Fibroblast of lung (primary cell): ENCODE data around the gene PRELP. TPM values are rescaled to one million over a fixed set of nuclear protein-coding genes. Genes with fewer than 3 reads are reported as not detected.

Experiments
- DNase-seq, 2 donors: peaks; one replicate each; pipeline versions ENCODE4 v3.0.0 to v3.0.0-alpha.2; 2010; ENCODE audit warnings: low read depth in 2 of 2
- H2AFZ ChIP-seq: 2 replicates; pipeline ENCODE4 v1.5.1; 2012; ENCODE audit warnings: low read length, control low read depth, inconsistent platforms
- H3K27ac ChIP-seq: 2 replicates; pipeline ENCODE4 v1.5.1; 2011; ENCODE audit warnings: low read length, control low read depth; ENCODE audit not compliant: insufficient read depth
- H3K27me3 ChIP-seq: 2 replicates; pipeline ENCODE4 v1.5.1; 2011; ENCODE audit warnings: mild to moderate bottlenecking, low read length; ENCODE audit not compliant: control insufficient read depth, insufficient read depth
- H3K36me3 ChIP-seq: 2 replicates; pipeline ENCODE4 v1.5.1; 2011; ENCODE audit warnings: low read length; ENCODE audit not compliant: control insufficient read depth, insufficient read depth
- H3K4me1 ChIP-seq: 2 replicates; pipeline ENCODE4 v1.5.1; 2011; ENCODE audit warnings: low read length; ENCODE audit not compliant: control insufficient read depth, insufficient read depth; ENCODE audit errors: extremely low read depth
- H3K4me2 ChIP-seq: 2 replicates; pipeline ENCODE4 v1.5.1; 2011; ENCODE audit warnings: low read length, control low read depth; ENCODE audit not compliant: insufficient read depth; ENCODE audit errors: extremely low read depth
- H3K4me3 ChIP-seq, 4 experiments: fragments of 200-600 bp in 1 of 4; sonication (generic) in 1 of 4; replicated peaks in 1 of 4; 2 replicates each; pipeline ENCODE4 v1.5.1; 2011 to 2016; ENCODE audit warnings: low read length in 4 of 4, low read depth in 3 of 4, mild to moderate bottlenecking in 3 of 4, control low read depth in 2 of 4, inconsistent platforms in 1 of 4, mixed read lengths in 1 of 4; ENCODE audit not compliant: insufficient read depth in 1 of 4; ENCODE audit errors: control extremely low read depth in 1 of 4
- H3K79me2 ChIP-seq: 2 replicates; pipeline ENCODE4 v1.5.1; 2012; ENCODE audit warnings: mild to moderate bottlenecking, low read length, inconsistent platforms; ENCODE audit not compliant: control insufficient read depth, insufficient read depth
- H3K9ac ChIP-seq: 2 replicates; pipeline ENCODE4 v1.5.1; 2011; ENCODE audit warnings: mild to moderate bottlenecking, low read length, control low read depth; ENCODE audit not compliant: insufficient read depth
- H3K9me3 ChIP-seq: 2 replicates; pipeline ENCODE4 v1.5.1; 2012; ENCODE audit warnings: low read depth, low read length; ENCODE audit not compliant: control insufficient read depth, insufficient read depth
- H4K20me1 ChIP-seq: 2 replicates; pipeline ENCODE4 v1.5.1; 2011; ENCODE audit warnings: low read length; ENCODE audit not compliant: control insufficient read depth, insufficient read depth; ENCODE audit errors: extremely low read depth
- EZH2 ChIP-seq: IDR thresholded peaks from 2 replicates; pipeline ENCODE4 v1.5.1; 2012; ENCODE audit warnings: low read length, control low read depth, mild to moderate bottlenecking; ENCODE audit errors: missing control alignments
- polyA plus RNA-seq, 2 donors: library from polyadenylated mRNA; depleted of rRNA in 1 of 2; stranded (reverse) in 1 of 2; unstranded in 1 of 2; fragments of >200 nt; gene quantifications; 2 replicates each; pipeline ENCODE4 v1.2.1, GENCODE V29; 2011 to 2012; ENCODE audit warnings: missing spikeins in 1 of 2
- total RNA-seq: library from RNA; depleted of rRNA; stranded (reverse); fragments of >200 nt; gene quantifications from 2 replicates; pipeline ENCODE4 v1.2.1, GENCODE V29; 2014
- TF ChIP-seq, protein P1 (sequence below), 2 donors: IDR thresholded peaks in 1 of 2; conservative IDR thresholded peaks in 1 of 2; 1 replicate in 1 of 2; 2 replicates in 1 of 2; pipeline ENCODE4 v1.5.1; 2011 to 2012; ENCODE audit warnings: low read length in 2 of 2, control low read depth in 1 of 2, inconsistent platforms in 1 of 2, low read depth in 1 of 2, mild to moderate bottlenecking in 1 of 2

Gene PRELP
- total and polyA plus RNA-seq, 2 donors (not counting 1 experiment from before 2014, with no cell fraction given): 4.5 to 13.9 TPM

GRCh38 chr1:203522237-203522636 is 46.6 kb downstream of the PRELP start:
- Histone ChIP-seq H3K9ac (no peak overlapping the region), H3K27ac (no peak overlapping the region), H3K9me3 (no peaks in the 10 kb centered on the region), H3K27me3 (no peaks in the 10 kb centered on the region), H3K79me2 (no peaks in the 10 kb centered on the region), H3K36me3 (no peaks in the 10 kb centered on the region), H4K20me1 (no peaks in the 10 kb centered on the region), H3K4me3 (no peak overlapping the region), H3K4me1 (peaks cover 20% of the 10 kb centered on the region), H3K4me2 (no peak overlapping the region), H2AFZ (no peak overlapping the region)
- DNase-seq: peak in 1 of 2 donors; percentile 18
- TF ChIP-seq EZH2: no peak
- TF ChIP-seq, protein P1, sequence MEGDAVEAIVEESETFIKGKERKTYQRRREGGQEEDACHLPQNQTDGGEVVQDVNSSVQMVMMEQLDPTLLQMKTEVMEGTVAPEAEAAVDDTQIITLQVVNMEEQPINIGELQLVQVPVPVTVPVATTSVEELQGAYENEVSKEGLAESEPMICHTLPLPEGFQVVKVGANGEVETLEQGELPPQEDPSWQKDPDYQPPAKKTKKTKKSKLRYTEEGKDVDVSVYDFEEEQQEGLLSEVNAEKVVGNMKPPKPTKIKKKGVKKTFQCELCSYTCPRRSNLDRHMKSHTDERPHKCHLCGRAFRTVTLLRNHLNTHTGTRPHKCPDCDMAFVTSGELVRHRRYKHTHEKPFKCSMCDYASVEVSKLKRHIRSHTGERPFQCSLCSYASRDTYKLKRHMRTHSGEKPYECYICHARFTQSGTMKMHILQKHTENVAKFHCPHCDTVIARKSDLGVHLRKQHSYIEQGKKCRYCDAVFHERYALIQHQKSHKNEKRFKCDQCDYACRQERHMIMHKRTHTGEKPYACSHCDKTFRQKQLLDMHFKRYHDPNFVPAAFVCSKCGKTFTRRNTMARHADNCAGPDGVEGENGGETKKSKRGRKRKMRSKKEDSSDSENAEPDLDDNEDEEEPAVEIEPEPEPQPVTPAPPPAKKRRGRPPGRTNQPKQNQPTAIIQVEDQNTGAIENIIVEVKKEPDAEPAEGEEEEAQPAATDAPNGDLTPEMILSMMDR (conservative IDR thresholded peaks at IDR 0.05 in 1 of 2, IDR thresholded peaks at IDR 0.05 in 1 of 2; ENCODE audit: low read depth in 1 of 2, low read length in 2 of 2): no peak

GRCh38 chr1:203523667-203524066 is 48.1 kb downstream of the PRELP start:
- no peaks in the 10 kb centered on the region for H3K9me3 ChIP-seq
- H3K4me3 ChIP-seq: no peak overlapping the region
- no peaks in the 10 kb centered on the region for H3K36me3 ChIP-seq
- H3K4me1 ChIP-seq: peaks cover 20% of the 10 kb centered on the region
- TF ChIP-seq, protein P1 (conservative IDR thresholded peaks at IDR 0.05 in 1 of 2, IDR thresholded peaks at IDR 0.05 in 1 of 2; ENCODE audit: low read depth in 1 of 2, low read length in 2 of 2): no peak
- TF ChIP-seq EZH2: no peak
- no peak overlapping the region for H3K9ac ChIP-seq
- no peak overlapping the region for H3K4me2 ChIP-seq
- DNase-seq: no peak
- no peak overlapping the region for H3K27ac ChIP-seq
- no peak overlapping the region for H2AFZ ChIP-seq
- H3K79me2 ChIP-seq: no peaks in the 10 kb centered on the region
- no peaks in the 10 kb centered on the region for H4K20me1 ChIP-seq
- no peaks in the 10 kb centered on the region for H3K27me3 ChIP-seq

DNA sequence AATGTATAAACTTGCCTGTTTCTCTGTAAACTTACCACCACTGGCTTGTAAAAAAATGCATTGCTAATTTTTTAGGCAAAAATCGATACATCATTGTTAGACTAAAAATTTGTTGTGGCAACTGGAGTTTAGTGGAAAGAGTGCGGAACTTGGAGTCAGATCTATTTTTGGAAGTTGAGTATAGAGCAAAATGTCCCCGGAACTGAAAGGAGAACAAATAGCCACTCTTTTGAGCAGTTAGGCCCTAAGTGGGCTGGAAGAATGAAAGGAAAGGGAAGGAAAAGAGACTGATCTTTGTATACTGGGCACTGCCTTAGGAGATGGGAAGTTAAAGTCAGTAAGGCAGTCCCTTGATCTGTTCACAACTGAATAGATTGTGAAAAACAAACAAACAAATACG is 48.5 kb downstream of the PRELP start:
- H3K9me3 ChIP-seq: no peaks in the 10 kb centered on the region
- no peaks in the 10 kb centered on the region for H3K36me3 ChIP-seq
- peaks cover 19% of the 10 kb centered on the region for H3K4me1 ChIP-seq
- DNase-seq: no peak
- TF ChIP-seq, protein P1 (conservative IDR thresholded peaks at IDR 0.05 in 1 of 2, IDR thresholded peaks at IDR 0.05 in 1 of 2; ENCODE audit: low read depth in 1 of 2, low read length in 2 of 2): no peak
- TF ChIP-seq EZH2: no peak
- no peak overlapping the region for H3K4me3 ChIP-seq
- no peaks in the 10 kb centered on the region for H4K20me1 ChIP-seq
- H3K27ac ChIP-seq: no peak overlapping the region
- H3K9ac ChIP-seq: no peak overlapping the region
- H3K79me2 ChIP-seq: no peaks in the 10 kb centered on the region
- no peaks in the 10 kb centered on the region for H3K27me3 ChIP-seq
- no peak overlapping the region for H3K4me2 ChIP-seq
- peak overlapping the region; percentile 40 for H2AFZ ChIP-seq
